ENCODE measurements around the gene FMN1.

DNA sequence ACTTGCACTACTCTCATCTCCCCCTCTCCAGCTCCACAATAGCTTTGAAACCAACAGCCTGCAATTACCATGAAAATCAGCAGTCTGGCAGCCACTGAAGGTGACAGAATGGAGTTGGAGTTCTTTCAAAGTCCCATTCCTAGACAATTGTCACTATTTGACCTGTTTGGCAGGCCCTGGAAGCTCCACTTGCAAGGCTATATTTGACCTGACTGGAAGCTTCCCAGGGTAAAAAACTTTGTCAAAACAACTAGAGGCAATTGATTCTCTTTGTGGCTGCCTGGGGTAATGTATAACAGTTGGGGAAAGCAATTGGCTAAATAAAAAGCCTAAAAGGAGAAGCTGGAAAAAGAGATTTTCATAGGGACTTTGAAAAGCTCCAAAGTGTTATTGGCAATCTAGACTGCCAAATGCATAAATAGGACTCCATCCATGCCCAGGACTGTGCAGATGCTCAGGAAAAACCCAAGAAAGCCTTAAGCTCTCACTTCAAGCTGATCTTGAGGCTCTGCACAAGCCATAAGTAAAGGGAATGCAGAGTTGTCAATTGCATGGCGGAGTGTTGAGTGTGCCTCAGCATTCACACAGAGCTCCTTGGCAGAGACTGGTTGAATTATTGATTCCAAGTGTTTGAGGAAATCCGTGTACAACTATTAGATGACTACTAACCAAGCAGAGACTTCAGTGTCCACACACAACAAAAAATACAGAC lies 458.4 kb downstream of the FMN1 start:
- TF ChIP-seq POLR2A (IDR thresholded peaks at IDR 0.05), result no peak
- TF ChIP-seq CTCF (IDR thresholded peaks at IDR 0.05), result no peak
- no peak for TF ChIP-seq EP300 (IDR thresholded peaks at IDR 0.05)

All from upper lobe of left lung (tissue), 4 donors.